Calu3 (cell line): ENCODE data around the gene ADD2. TPM values are rescaled to one million over a fixed set of nuclear protein-coding genes. Genes with fewer than 3 reads are reported as not detected.

ENCODE experiments used
- BruUV-seq: library from RNA; stranded (reverse); fragments of 400-500 nt; replicated peaks from 2 replicates; lab custom pipeline; 2021; lab: Mats Ljungman, UMichigan
- CTCF ChIA-PET: fragments of 300-600 bp; sonication (Branson Sonifier 250); formaldehyde crosslinking; loops from one replicate; lab custom pipeline; 2022; ENCODE audit warnings: antibody characterized with exemption; lab: Charles Lee
- DNase-seq: peaks from one replicate; pipeline ENCODE4 v3.0.0; 2022
- H3K27ac Mint-ChIP-seq: one replicate; pipeline ENCODE4 v1.8.0; 2022; ENCODE audit warnings: mixed read lengths; ENCODE audit not compliant: unreplicated experiment
- H3K27me3 Mint-ChIP-seq: one replicate; pipeline ENCODE4 v1.8.0; 2022; ENCODE audit warnings: mixed read lengths; ENCODE audit not compliant: unreplicated experiment
- H3K36me3 Mint-ChIP-seq: one replicate; pipeline ENCODE4 v1.8.0; 2022; ENCODE audit warnings: mild to moderate bottlenecking, moderate library complexity, mixed read lengths; ENCODE audit not compliant: insufficient read depth, unreplicated experiment
- H3K4me1 Mint-ChIP-seq: one replicate; pipeline ENCODE4 v1.8.0; 2022; ENCODE audit warnings: mild to moderate bottlenecking, low read depth, mixed read lengths; ENCODE audit not compliant: unreplicated experiment
- H3K4me3 Mint-ChIP-seq: one replicate; pipeline ENCODE4 v1.8.0; 2022; ENCODE audit warnings: mild to moderate bottlenecking, low read depth, moderate library complexity, mixed read lengths; ENCODE audit not compliant: unreplicated experiment
- H3K9me3 Mint-ChIP-seq: one replicate; pipeline ENCODE4 v1.8.0; 2022; ENCODE audit warnings: low read depth, mixed read lengths; ENCODE audit not compliant: unreplicated experiment
- CTCF ChIP-seq: fragments of 200-600 bp; IDR thresholded peaks from one replicate; pipeline ENCODE4 v1.8.0; 2022; ENCODE audit warnings: antibody characterized with exemption; ENCODE audit not compliant: unreplicated experiment
- intact Hi-C: fragments of 100-400 bp; cut with micrococcal nuclease; formaldehyde crosslinking; loops from one replicate; pipeline ENCODE4 v1.10.0; 2022; ENCODE audit not compliant: unreplicated experiment
- total RNA-seq: library from RNA; stranded (reverse); gene quantifications from 2 replicates; pipeline ENCODE4 v1.2.3, GENCODE V29; 2022

Gene ADD2
- total RNA-seq, 1 experiment from 2014 or later = 0.14 TPM

- H3K4me1 Mint-ChIP-seq = no peaks in the 10 kb centered on the region
- H3K27ac Mint-ChIP-seq = no peak overlapping the region
- no peak overlapping the region for H3K4me3 Mint-ChIP-seq
- intact Hi-C loops = loop anchor here (1.0 kb wide), 2 partner anchors 308 to 345 kb away; no protein-coding TSS in a partner anchor
- H3K9me3 Mint-ChIP-seq = no peaks in the 10 kb centered on the region
- no TSS peak for BruUV-seq
- peaks cover 47% of the 10 kb centered on the region for H3K27me3 Mint-ChIP-seq
- no peaks in the 10 kb centered on the region for H3K36me3 Mint-ChIP-seq
- DNase-seq = no peak
- CTCF ChIA-PET = interaction anchor here (1.9 kb wide), 1 partner anchor 345 kb away, joined by 4 read pairs; no protein-coding TSS in a partner anchor
- no peak for TF ChIP-seq CTCF
These were observed 119.0 kb downstream of the ADD2 start for GRCh38 chr2:70648961-70649360.

- DNase-seq = peak; percentile 86
- intact Hi-C loops = loop anchor here (1.0 kb wide), 2 partner anchors 307 to 344 kb away; no protein-coding TSS in a partner anchor
- Mint-ChIP-seq H3K4me3 (no peak overlapping the region), H3K27me3 (peaks cover 37% of the 10 kb centered on the region), H3K4me1 (no peaks in the 10 kb centered on the region), H3K36me3 (no peaks in the 10 kb centered on the region), H3K9me3 (no peaks in the 10 kb centered on the region), H3K27ac (no peak overlapping the region)
- CTCF ChIA-PET = interaction anchor here (0.7 to 2.3 kb wide), 3 partner anchors 51 to 346 kb away, joined by 3 to 12 read pairs (median 3); partner anchors contain the start of gene FAM136A
- TF ChIP-seq CTCF = peak; percentile 94
- BruUV-seq = no TSS peak
These were observed 120.0 kb downstream of the ADD2 start for GRCh38 chr2:70647873-70648481.

- intact Hi-C loops = no loop called here
- H3K9me3 Mint-ChIP-seq = no peaks in the 10 kb centered on the region
- no peaks in the 10 kb centered on the region for H3K4me1 Mint-ChIP-seq
- no TSS peak for BruUV-seq
- H3K27ac Mint-ChIP-seq = no peak overlapping the region
- no peaks in the 10 kb centered on the region for H3K36me3 Mint-ChIP-seq
- CTCF ChIA-PET = interaction anchor here (1.1 to 2.3 kb wide), 2 partner anchors 301 to 343 kb away, joined by 3 to 12 read pairs; no protein-coding TSS in a partner anchor
- H3K27me3 Mint-ChIP-seq = peaks cover 22% of the 10 kb centered on the region
- no peak for DNase-seq
- no peak overlapping the region for H3K4me3 Mint-ChIP-seq
- TF ChIP-seq CTCF = no peak
These were observed 121.6 kb downstream of the ADD2 start for GRCh38 chr2:70646420-70646818.

- CTCF ChIA-PET = interaction anchor here (1.1 to 2.4 kb wide), 4 partner anchors 28 to 344 kb away, joined by 3 to 12 read pairs (median 4); partner anchors contain the start of gene FAM136A
- no peak for TF ChIP-seq CTCF
- Mint-ChIP-seq H3K36me3 (no peaks in the 10 kb centered on the region), H3K27me3 (peaks cover 18% of the 10 kb centered on the region), H3K4me3 (no peak overlapping the region), H3K27ac (no peak overlapping the region), H3K9me3 (no peaks in the 10 kb centered on the region), H3K4me1 (no peaks in the 10 kb centered on the region)
- no peak for DNase-seq
- intact Hi-C loops = no loop called here
- no TSS peak for BruUV-seq
These were observed 122.1 kb downstream of the ADD2 start for GRCh38 chr2:70645733-70646419.
